ENCODE data around the gene ARVCF. TPM values are rescaled to one million over a fixed set of nuclear protein-coding genes. Genes with fewer than 3 reads are reported as not detected.

ARVCF gene
- total RNA-seq, 4 donors from 2014 or later = 1.5 to 15.3 (median 7.5) TPM

DNA sequence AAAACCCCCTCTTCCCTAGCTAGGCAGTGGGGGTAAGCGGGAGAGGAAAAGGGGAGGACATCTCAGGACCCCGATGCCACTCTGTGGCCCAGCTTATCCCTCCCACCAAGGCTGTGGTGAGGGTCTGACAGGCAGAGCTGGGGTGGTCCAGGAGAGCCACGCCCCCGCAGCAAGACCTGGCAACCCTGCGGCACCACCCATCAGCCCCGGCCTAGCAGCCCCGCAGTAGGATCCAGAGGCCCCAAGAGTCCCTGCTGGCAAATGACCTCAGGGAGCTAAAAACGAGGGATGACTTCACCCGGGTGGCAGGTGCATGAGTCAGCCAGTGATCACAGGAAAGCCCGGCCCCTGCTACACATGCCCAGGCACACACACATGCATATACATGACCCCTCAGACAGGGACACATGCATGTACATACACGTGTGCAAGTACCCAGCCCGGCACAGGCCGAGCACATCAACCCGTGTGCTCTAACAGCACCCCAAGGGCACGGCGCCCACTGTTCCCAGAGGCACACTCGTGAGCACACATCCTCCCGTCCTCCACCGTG is 32.3 kb downstream of the ARVCF start:
- TF ChIP-seq, protein P1, sequence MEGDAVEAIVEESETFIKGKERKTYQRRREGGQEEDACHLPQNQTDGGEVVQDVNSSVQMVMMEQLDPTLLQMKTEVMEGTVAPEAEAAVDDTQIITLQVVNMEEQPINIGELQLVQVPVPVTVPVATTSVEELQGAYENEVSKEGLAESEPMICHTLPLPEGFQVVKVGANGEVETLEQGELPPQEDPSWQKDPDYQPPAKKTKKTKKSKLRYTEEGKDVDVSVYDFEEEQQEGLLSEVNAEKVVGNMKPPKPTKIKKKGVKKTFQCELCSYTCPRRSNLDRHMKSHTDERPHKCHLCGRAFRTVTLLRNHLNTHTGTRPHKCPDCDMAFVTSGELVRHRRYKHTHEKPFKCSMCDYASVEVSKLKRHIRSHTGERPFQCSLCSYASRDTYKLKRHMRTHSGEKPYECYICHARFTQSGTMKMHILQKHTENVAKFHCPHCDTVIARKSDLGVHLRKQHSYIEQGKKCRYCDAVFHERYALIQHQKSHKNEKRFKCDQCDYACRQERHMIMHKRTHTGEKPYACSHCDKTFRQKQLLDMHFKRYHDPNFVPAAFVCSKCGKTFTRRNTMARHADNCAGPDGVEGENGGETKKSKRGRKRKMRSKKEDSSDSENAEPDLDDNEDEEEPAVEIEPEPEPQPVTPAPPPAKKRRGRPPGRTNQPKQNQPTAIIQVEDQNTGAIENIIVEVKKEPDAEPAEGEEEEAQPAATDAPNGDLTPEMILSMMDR (IDR thresholded peaks at IDR 0.05; ENCODE audit: low read depth) = no peak

DNA sequence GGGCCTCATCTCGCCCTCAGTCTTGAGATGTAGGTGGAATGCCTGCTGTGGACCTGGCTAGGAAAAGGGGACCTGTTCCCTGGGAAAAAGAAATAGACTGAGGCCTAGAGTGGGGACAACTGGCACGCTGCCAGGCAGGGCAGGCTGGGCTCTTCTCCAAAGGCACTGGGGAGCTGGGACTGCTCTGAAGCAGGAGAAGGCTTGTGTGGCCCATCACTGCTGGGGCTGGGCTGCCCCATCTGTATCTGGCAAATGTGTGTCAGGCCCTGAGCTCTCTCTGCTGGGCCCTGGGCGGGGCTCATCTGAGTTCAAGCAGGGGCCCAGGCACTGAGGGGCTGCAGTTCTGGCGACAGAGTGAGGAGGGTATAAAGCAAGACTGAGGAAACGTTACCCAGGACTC is 32.9 kb downstream of the ARVCF start:
- TF ChIP-seq, protein P1 (IDR thresholded peaks at IDR 0.05; ENCODE audit: low read depth) = no peak

DNA sequence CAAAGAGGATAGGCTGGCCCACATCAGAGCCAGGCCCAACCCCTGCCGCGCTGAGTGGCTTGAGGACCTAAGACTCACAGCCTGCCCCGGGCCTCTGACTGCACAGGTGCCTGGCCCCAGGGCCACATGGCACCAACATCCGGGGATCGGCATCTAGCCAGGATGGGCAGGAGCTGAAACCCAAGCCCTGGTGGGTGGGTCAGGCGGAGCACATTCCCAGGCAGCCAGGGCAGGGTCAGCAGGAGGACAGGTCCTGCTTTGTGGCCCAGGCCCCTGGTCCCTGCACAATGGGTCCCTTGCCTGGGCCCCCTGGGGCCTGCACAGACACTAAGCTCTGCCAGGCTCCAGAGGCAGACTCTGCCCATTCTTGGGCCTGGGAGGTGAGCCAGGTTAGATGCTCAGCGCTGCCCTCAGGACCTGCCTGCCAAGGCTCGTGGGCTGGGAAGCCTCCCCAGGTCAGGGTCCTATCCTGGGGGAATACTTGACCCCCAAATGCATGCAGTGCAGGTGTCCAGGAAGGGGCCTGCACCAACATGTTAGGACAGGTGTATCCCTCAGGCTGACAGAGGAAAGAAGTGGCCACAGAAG is 33.5 kb downstream of the ARVCF start:
- TF ChIP-seq, protein P1 (IDR thresholded peaks at IDR 0.05; ENCODE audit: low read depth) = no peak

DNA sequence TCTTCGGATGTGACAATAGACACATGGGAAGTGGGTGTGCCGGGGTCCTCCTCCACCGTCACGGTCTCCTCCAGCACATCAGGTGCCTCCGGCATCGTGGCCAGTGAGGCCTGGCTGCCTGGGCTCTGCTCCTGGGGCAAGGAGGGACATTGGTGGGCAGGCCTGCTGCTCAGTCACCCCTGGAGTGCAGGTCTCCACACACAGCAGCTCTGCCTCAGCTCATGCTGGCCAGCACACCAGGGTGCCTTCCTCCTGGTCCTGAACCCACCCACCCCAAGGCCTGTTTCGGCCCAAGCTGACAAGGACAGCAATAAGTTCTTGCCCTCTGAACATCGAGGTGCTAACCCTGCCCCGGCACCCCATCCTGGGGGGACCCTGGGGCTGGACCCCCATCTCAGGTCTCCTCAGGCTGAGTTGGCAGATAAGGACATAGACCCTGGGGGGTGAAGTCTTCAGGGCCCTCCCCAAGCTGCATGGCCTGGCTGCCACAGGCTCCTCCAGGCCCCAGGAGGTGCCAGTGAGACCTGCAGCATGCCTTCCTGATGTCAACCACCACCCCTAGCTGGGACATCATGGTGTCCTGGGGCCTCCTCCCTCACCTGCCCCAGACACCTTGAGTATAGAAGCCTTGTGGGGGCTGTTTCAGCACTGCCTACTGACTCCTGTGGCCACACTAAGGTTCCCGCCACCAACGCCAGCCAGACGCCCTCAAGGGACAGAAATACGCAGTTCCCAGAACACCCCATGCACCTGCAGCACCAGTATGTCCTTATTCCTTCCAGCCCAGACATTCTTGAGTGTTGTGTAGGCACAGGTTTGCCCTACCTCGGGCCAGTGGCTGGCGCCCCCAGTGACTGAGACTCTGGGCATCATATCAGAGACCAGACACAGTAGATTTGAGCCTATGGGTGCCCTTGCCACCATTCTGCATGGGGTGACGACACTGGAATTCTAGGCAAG is 34.4 kb downstream of the ARVCF start:
- TF ChIP-seq, protein P1 (IDR thresholded peaks at IDR 0.05; ENCODE audit: low read depth) = no peak

DNA sequence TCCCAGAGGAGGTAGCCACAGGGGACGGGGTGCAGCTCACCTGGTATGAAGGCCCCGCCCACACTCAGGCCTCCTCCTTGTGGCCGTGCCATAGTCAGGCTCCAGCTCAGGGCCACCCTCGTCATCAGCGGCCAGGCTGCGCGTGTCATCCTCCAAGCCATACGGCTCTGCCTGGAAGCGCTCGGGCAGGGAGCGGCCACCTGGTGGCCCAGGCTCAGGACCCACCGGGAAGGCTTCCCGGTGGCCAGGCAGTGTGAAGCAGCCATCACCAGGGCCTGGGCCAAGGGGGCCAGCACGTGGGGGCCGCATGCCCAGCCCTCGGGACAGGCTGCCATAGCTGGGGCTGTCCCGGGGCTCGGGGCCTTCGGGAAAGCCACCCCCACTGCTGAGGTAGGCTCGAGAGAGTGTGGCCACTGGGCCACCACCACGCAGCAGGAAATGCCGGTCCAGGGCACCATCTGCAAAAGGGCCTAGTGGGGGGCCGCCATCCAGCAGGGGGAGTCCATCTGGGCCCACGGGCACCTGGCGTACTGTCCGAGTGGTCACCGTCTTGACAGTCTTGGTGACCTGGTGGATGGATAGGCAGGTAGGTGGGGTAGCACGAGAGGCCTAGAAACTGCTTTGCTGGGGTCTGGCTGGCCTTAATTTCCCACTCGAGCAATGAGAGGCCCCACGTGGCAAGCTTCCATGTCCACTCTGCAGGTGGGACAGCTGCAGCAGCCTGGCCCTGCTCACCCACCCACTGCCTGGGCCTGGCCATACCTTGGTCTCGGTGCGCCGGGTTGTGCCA is 35.3 kb downstream of the ARVCF start:
- TF ChIP-seq, protein P1 (IDR thresholded peaks at IDR 0.05; ENCODE audit: low read depth) = no peak

DNA sequence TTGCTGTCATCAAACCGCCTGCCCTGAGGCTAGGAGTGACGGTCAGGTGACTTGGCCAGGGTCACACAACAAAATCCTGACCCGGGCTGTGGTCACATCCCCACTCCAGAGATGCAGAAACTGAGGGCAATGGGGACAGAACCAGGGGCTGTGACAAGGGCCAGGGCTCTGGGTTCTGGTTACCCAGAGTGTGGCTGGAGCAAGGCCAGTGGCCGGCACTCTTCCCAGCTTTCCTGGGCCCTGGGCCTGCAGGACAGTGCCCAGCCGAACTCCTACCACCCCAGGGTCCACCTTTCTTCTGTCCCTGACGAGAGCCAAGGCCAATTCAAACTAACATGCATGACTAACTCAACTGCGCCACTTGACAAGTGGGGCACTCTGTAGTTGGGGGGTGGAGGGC is 35.9 kb downstream of the ARVCF start:
- TF ChIP-seq, protein P1 (IDR thresholded peaks at IDR 0.05; ENCODE audit: low read depth) = no peak
